Endothelial cell of umbilical vein (primary cell): ENCODE measurements around the gene ASCL4. TPM values are rescaled to one million over a fixed set of nuclear protein-coding genes. Genes with fewer than 3 reads are reported as not detected.

Experiments
- BruUV-seq: library from RNA; stranded (reverse); fragments of 400-500 nt; replicated peaks from 2 replicates; lab custom pipeline; 2021; lab: Mats Ljungman, UMichigan
- CTCF ChIA-PET: fragments of 300-600, 350-600 bp; sonication (Branson Sonifier 250); formaldehyde crosslinking; loops from one replicate; lab custom pipeline; 2021; ENCODE audit warnings: antibody characterized with exemption, inconsistent platforms; lab: Charles Lee
- POLR2A ChIA-PET: fragments of 300-600, 350-600 bp; sonication (Branson Sonifier 250); formaldehyde crosslinking; loops from one replicate; lab custom pipeline; 2021; ENCODE audit warnings: antibody characterized with exemption, inconsistent platforms; lab: Charles Lee
- DNase-seq: peaks from one replicate; pipeline ENCODE4 v3.0.0-alpha.2; 2011; ENCODE audit warnings: low read depth, low spot score
- FAIRE-seq: peaks from 2 replicates; lab custom pipeline; 2011; peaks lifted over from hg19 to GRCh38; lab: Jason Lieb, UNC
- H2AFZ ChIP-seq: 2 replicates; pipeline ENCODE4 v1.6.0; 2012; ENCODE audit warnings: low read depth, low read length, control low read depth, inconsistent platforms
- H3K27ac ChIP-seq: 2 replicates; pipeline ENCODE4 v1.5.1; 2011; ENCODE audit warnings: low read depth, mild to moderate bottlenecking, control low read depth, low read length, moderate library complexity; ENCODE audit not compliant: insufficient read depth
- H3K27me3 ChIP-seq, 2 experiments: 2 replicates each; pipeline versions ENCODE4 v1.6.0 to v1.6.1; 2011; ENCODE audit warnings: low read length in 2 of 2, mixed read lengths in 1 of 2; ENCODE audit not compliant: control insufficient read depth in 2 of 2, insufficient read depth in 2 of 2
- H3K36me3 ChIP-seq, 2 experiments: 2 replicates in 1 of 2; 3 replicates in 1 of 2; pipeline ENCODE4 v1.5.1; 2011; ENCODE audit warnings: low read length in 2 of 2, mild to moderate bottlenecking in 1 of 2, moderate library complexity in 1 of 2; ENCODE audit not compliant: control insufficient read depth in 2 of 2, insufficient read depth in 2 of 2; ENCODE audit errors: extremely low read depth in 1 of 2
- H3K4me1 ChIP-seq: 3 replicates; pipeline ENCODE4 v1.5.1; 2011; ENCODE audit warnings: mild to moderate bottlenecking, low read length; ENCODE audit not compliant: control insufficient read depth, insufficient read depth; ENCODE audit errors: extremely low read depth
- H3K4me2 ChIP-seq: 2 replicates; pipeline ENCODE4 v1.6.1; 2011; ENCODE audit warnings: low read length, control low read depth, mixed read lengths; ENCODE audit not compliant: insufficient read depth
- H3K4me3 ChIP-seq, 3 experiments: fragments of 200-600 bp in 1 of 3; sonication (generic), shearing (Covaris generic) in 1 of 3; replicated peaks in 1 of 3; 2 replicates each; pipeline ENCODE4 v1.5.1; 2011 to 2016; ENCODE audit warnings: control low read depth in 3 of 3, low read length in 3 of 3, mild to moderate bottlenecking in 2 of 3, inconsistent platforms in 1 of 3, low read depth in 1 of 3, moderate library complexity in 1 of 3; ENCODE audit not compliant: insufficient read depth in 1 of 3
- H3K79me2 ChIP-seq: 2 replicates; pipeline ENCODE4 v1.6.0; 2012; ENCODE audit warnings: low read length, inconsistent platforms; ENCODE audit not compliant: control insufficient read depth, insufficient read depth
- H3K9ac ChIP-seq: replicated peaks from 2 replicates; pipeline ENCODE3; 2011; ENCODE audit warnings: low read length, control low read depth; ENCODE audit not compliant: insufficient read depth; ENCODE audit errors: extremely low read depth
- H3K9me1 ChIP-seq: replicated peaks from 3 replicates; pipeline ENCODE4 v1.6.0; 2011; ENCODE audit warnings: mild to moderate bottlenecking, low read length; ENCODE audit not compliant: control insufficient read depth, insufficient read depth; ENCODE audit errors: extremely low read depth
- H3K9me3 ChIP-seq: replicated peaks from 2 replicates; pipeline ENCODE4 v1.5.1; 2012; ENCODE audit warnings: low read length, inconsistent platforms; ENCODE audit not compliant: control insufficient read depth, insufficient read depth
- H4K20me1 ChIP-seq: replicated peaks from 2 replicates; pipeline ENCODE3; 2011; ENCODE audit warnings: mild to moderate bottlenecking, low read length; ENCODE audit not compliant: control insufficient read depth, insufficient read depth; ENCODE audit errors: extremely low read depth
- EZH2 ChIP-seq: IDR thresholded peaks from 2 replicates; pipeline ENCODE4 v1.6.1; 2012; ENCODE audit warnings: borderline replicate concordance, low read depth, mild to moderate bottlenecking, moderate library complexity, low read length, inconsistent platforms; ENCODE audit not compliant: severe bottlenecking
- FOS ChIP-seq: IDR thresholded peaks from 2 replicates; pipeline ENCODE4 v1.6.1; 2011; ENCODE audit warnings: mild to moderate bottlenecking, low read length, moderate library complexity, borderline replicate concordance; ENCODE audit not compliant: insufficient read depth
- GATA2 ChIP-seq: IDR thresholded peaks from 2 replicates; pipeline ENCODE4 v1.7.0; 2011; ENCODE audit warnings: low read depth, mild to moderate bottlenecking, moderate library complexity, mixed read lengths, low read length; ENCODE audit not compliant: insufficient read length, insufficient read depth
- JUN ChIP-seq: IDR thresholded peaks from 2 replicates; pipeline ENCODE4 v1.6.1; 2011; ENCODE audit warnings: borderline replicate concordance, low read depth; ENCODE audit not compliant: insufficient read length, insufficient read depth
- MYC ChIP-seq: IDR thresholded peaks from one replicate; pipeline ENCODE4 v1.6.1; 2011; ENCODE audit warnings: mild to moderate bottlenecking, low read depth, low read length
- POLR2A ChIP-seq: IDR thresholded peaks from 2 replicates; pipeline ENCODE4 v1.6.1; 2012; ENCODE audit warnings: low read depth, mild to moderate bottlenecking, control low read depth, low read length
- POLR2AphosphoS5 ChIP-seq: IDR thresholded peaks from 2 replicates; pipeline ENCODE4 v1.6.1; 2012; ENCODE audit warnings: low read depth, mild to moderate bottlenecking, control low read depth, low read length, moderate library complexity; ENCODE audit not compliant: insufficient read depth
- dilution Hi-C: fragments of 300-500 bp; cut with MboI; formaldehyde crosslinking; loops from one replicate; pipeline ENCODE4 v1.15.0; 2019; ENCODE audit warnings: low sequenced_read_pairs; ENCODE audit not compliant: extremely low pct_ligation_motif_present
- intact Hi-C: fragments of 100-400 bp; cut with micrococcal nuclease; formaldehyde crosslinking; loops from one replicate; pipeline ENCODE4 v1.10.0; 2022
- polyA plus RNA-seq, 4 experiments: library from polyadenylated mRNA; depleted of rRNA in 3 of 4; stranded (reverse) in 3 of 4; unstranded in 1 of 4; fragments of >200 nt; gene quantifications; 2 replicates each; pipeline versions ENCODE4 v1.2.1 to v1.2.3, GENCODE V29; 2011 to 2012; ENCODE audit warnings: missing spikeins in 1 of 4
- total RNA-seq: library from RNA; stranded (reverse); gene quantifications from 2 replicates; pipeline ENCODE4 v1.2.3, GENCODE V29; 2021
- TF ChIP-seq, protein P1 (sequence below), 2 donors: IDR thresholded peaks; 1 replicate in 1 of 2; 2 replicates in 1 of 2; pipeline ENCODE4 v1.5.1; 2011; ENCODE audit warnings: low read length in 2 of 2, mild to moderate bottlenecking in 2 of 2, moderate library complexity in 2 of 2, control low read depth in 1 of 2, inconsistent platforms in 1 of 2, low read depth in 1 of 2; ENCODE audit not compliant: insufficient read depth in 1 of 2; ENCODE audit errors: extremely low read depth in 1 of 2
- TF ChIP-seq, protein P2 (sequence below): IDR thresholded peaks from 2 replicates; pipeline ENCODE4 v1.6.1; 2011; ENCODE audit not compliant: insufficient read depth, insufficient read length

ASCL4 gene
- total and polyA plus RNA-seq, 2 donors (not counting 3 experiments of a cell fraction or from before 2014, with no cell fraction given) = not detected

DNA sequence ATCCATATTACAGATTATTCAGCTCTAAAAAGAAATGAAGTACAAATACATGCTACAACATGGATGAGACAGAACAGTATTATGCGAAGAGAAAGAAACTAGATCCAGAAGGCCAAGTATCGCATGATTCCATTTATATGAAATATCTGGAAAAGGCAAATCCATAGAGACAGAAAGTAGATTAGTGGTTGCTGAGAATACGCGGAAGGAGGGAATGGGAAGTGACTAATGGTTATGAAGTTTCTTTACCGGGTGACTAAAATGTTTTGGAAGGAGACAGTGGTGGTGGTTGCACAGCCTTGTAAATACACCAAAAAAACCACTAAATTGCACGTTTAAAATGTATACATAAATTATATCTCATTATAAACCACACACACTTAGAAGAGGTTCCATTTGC is 26.0 kb upstream of the ASCL4 start:
- FAIRE-seq = peak; percentile 62
- Histone ChIP-seq H2AFZ (no peak overlapping the region), H4K20me1 (peaks cover 2% of the 10 kb centered on the region), H3K36me3 (peaks cover 18 to 33% of the 10 kb centered on the region in 2 experiments), H3K4me2 (peak overlapping the region; percentile 92), H3K27me3 (no peaks in the 10 kb centered on the region), H3K79me2 (peaks cover 52% of the 10 kb centered on the region), H3K4me3 (peak overlapping the region in 1 of 3 experiments; percentile 42), H3K9ac (peak overlapping the region; percentile 61), H3K9me1 (no peaks in the 10 kb centered on the region), H3K27ac (peak overlapping the region; percentile 83), H3K4me1 (peaks cover 47% of the 10 kb centered on the region), H3K9me3 (no peaks in the 10 kb centered on the region)
- dilution Hi-C loops = no loop called here
- ChIA-PET CTCF (no interaction called here), POLR2A (no interaction called here)
- peak; percentile 41 for TF ChIP-seq POLR2AphosphoS5
- no peak for TF ChIP-seq EZH2
- peak; percentile 82 for TF ChIP-seq FOS
- TF ChIP-seq JUN = peak; percentile 69
- peak; percentile 84 for DNase-seq
- intact Hi-C loops = loop anchor here (2.0 to 5.0 kb wide), 3 partner anchors 64 to 769 kb away; partner anchors contain the start of genes CRY1, FICD and PWP1
- BruUV-seq = no TSS peak

DNA sequence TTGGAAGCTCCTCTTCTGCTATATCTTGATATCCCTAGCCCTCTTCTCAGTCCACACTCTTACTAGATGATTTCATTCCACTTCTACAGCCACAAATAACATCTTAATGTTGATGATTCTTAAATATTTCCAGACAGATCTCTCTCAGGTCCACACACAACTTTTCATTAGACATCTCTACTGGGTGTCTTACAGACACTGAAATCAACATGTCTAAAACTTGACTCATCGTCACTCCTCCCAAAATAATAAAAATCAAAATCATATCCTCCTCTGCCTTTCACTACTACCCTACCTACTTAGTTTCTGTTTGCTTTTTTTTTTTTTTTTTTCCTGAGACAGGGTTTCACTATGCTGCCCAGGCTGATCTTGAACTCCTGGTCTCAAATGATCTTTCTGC is 25.4 kb upstream of the ASCL4 start:
- H3K27ac ChIP-seq = peak overlapping the region; percentile 83
- intact Hi-C loops = loop anchor here (1.0 to 5.0 kb wide), 4 partner anchors 10 to 768 kb away; partner anchors contain the start of genes CRY1, FICD and PWP1
- H3K9me3 ChIP-seq = no peaks in the 10 kb centered on the region
- dilution Hi-C loops = no loop called here
- BruUV-seq = no TSS peak
- peaks cover 53% of the 10 kb centered on the region for H3K79me2 ChIP-seq
- TF ChIP-seq POLR2A (no peak), MYC (no peak), EZH2 (no peak), POLR2AphosphoS5 (no peak), FOS (no peak), JUN (no peak), GATA2 (no peak)
- TF ChIP-seq, protein P1, sequence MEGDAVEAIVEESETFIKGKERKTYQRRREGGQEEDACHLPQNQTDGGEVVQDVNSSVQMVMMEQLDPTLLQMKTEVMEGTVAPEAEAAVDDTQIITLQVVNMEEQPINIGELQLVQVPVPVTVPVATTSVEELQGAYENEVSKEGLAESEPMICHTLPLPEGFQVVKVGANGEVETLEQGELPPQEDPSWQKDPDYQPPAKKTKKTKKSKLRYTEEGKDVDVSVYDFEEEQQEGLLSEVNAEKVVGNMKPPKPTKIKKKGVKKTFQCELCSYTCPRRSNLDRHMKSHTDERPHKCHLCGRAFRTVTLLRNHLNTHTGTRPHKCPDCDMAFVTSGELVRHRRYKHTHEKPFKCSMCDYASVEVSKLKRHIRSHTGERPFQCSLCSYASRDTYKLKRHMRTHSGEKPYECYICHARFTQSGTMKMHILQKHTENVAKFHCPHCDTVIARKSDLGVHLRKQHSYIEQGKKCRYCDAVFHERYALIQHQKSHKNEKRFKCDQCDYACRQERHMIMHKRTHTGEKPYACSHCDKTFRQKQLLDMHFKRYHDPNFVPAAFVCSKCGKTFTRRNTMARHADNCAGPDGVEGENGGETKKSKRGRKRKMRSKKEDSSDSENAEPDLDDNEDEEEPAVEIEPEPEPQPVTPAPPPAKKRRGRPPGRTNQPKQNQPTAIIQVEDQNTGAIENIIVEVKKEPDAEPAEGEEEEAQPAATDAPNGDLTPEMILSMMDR (IDR thresholded peaks at IDR 0.05; ENCODE audit: extremely low read depth in 1 of 2, insufficient read depth in 1 of 2, low read depth in 1 of 2, low read length in 2 of 2) = no peak
- TF ChIP-seq, protein P2, sequence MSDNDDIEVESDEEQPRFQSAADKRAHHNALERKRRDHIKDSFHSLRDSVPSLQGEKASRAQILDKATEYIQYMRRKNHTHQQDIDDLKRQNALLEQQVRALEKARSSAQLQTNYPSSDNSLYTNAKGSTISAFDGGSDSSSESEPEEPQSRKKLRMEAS = no peak
- DNase-seq (peak; percentile 42), FAIRE-seq (no peak)
- H4K20me1 ChIP-seq = peaks cover 2% of the 10 kb centered on the region
- H3K4me1 ChIP-seq = peaks cover 47% of the 10 kb centered on the region
- peaks cover 17 to 36% of the 10 kb centered on the region in 2 experiments for H3K36me3 ChIP-seq
- H3K9me1 ChIP-seq = no peaks in the 10 kb centered on the region
- ChIA-PET POLR2A (interaction anchor here (0.7 kb wide), 1 partner anchor 12 kb away, joined by 9 read pairs; no protein-coding TSS in a partner anchor), CTCF (no interaction called here)
- H2AFZ ChIP-seq = no peak overlapping the region
- no peaks in the 10 kb centered on the region for H3K27me3 ChIP-seq
- peak overlapping the region; percentile 92 for H3K4me2 ChIP-seq
- peak overlapping the region; percentile 48 for H3K9ac ChIP-seq
- H3K4me3 ChIP-seq = peak overlapping the region in 1 of 3 experiments; percentile 42
